Ascending aorta (tissue), 2 donors: ENCODE results near the gene SPIRE2. TPM values are rescaled to one million over a fixed set of nuclear protein-coding genes. Genes with fewer than 3 reads are reported as not detected.
A peak's percentile ranks its signal among the peaks of the same experiment; 100 is the strongest.
"Not testable (repeated sequence)": the region's sequence is repeated elsewhere in the genome, so short reads cannot be mapped to it uniquely, and the experiment has no call there.

Source experiments
- DNase-seq, 2 donors: peaks; one replicate each; pipeline ENCODE4 v3.0.0-alpha.2; 2019; ENCODE audit warnings: low spot score in 2 of 2
- H3K27ac ChIP-seq, 2 donors: fragments of 200-600 bp; sonication (generic); one replicate each; pipeline ENCODE4 v1.5.1; 2016 to 2017; ENCODE audit warnings: mild to moderate bottlenecking in 1 of 2
- H3K27me3 ChIP-seq: fragments of 200-600 bp; sonication (generic); one replicate; pipeline ENCODE4 v1.5.1; 2017
- H3K36me3 ChIP-seq, 2 donors: fragments of 200-600 bp; sonication (generic); one replicate each; pipeline ENCODE4 v1.5.1; 2016
- H3K4me1 ChIP-seq, 2 donors: fragments of 200-600 bp; sonication (generic); one replicate each; pipeline ENCODE4 v1.5.1; 2016 to 2017; ENCODE audit warnings: mild to moderate bottlenecking in 1 of 2
- H3K4me3 ChIP-seq, 2 donors: fragments of 200-600 bp; sonication (generic); one replicate each; pipeline ENCODE4 v1.5.1; 2016 to 2017; ENCODE audit warnings: mild to moderate bottlenecking in 1 of 2
- H3K9me3 ChIP-seq, 2 donors: fragments of 200-600 bp; sonication (generic); one replicate each; pipeline ENCODE4 v1.5.1; 2016
- CTCF ChIP-seq, 3 experiments: fragments of 200-600 bp in 2 of 3; fragments of 450-650 bp in 1 of 3; sonication (generic) in 2 of 3; IDR thresholded peaks; one replicate each; pipeline ENCODE4 v1.5.1; 2016 to 2019; ENCODE audit warnings: antibody characterized with exemption in 3 of 3, mild to moderate bottlenecking in 1 of 3, moderate library complexity in 1 of 3
- intact Hi-C: fragments of 100-400 bp; cut with DNase I; formaldehyde crosslinking; loops from one replicate; pipeline ENCODE4 v1.15.1; 2023
- total RNA-seq: library from RNA; depleted of rRNA; stranded (reverse); fragments of >200 nt; gene quantifications from one replicate; pipeline ENCODE4 v1.1.0, GENCODE V29; 2016

SPIRE2 gene
- total RNA-seq, result not detected

- H3K27me3 ChIP-seq, result no peaks in the 10 kb centered on the region
- intact Hi-C loops, result no loop called here
- no peaks in the 10 kb centered on the region for H3K36me3 ChIP-seq
- H3K4me1 ChIP-seq, result peaks cover 5 to 8% of the 10 kb centered on the region in 2 donors
- no peak for TF ChIP-seq CTCF (IDR thresholded peaks at IDR 0.05)
- H3K27ac ChIP-seq, result peak within 1 kb of the TSS in 1 of 2 donors; percentile 37
- no peaks in the 10 kb centered on the region for H3K9me3 ChIP-seq
- DNase-seq, result no peak
- peak within 1 kb of the TSS; percentile 45 to 76 for H3K4me3 ChIP-seq
Measured at GRCh38 chr16:89828199-89828869, at the start of gene SPIRE2. SPIRE2 (plus strand) TSS chr16:89828475; CDS start chr16:89828551, 76 bp downstream.

- Histone ChIP-seq H3K4me3 (no peak overlapping the region), H3K27ac (no peak overlapping the region), H3K9me3 (no peaks in the 10 kb centered on the region), H3K4me1 (no peaks in the 10 kb centered on the region), H3K27me3 (no peaks in the 10 kb centered on the region), H3K36me3 (no peaks in the 10 kb centered on the region)
- intact Hi-C loops, result no loop called here
- no peak for TF ChIP-seq CTCF (IDR thresholded peaks at IDR 0.05)
- DNase-seq, result no peak
Measured at GRCh38 chr16:89779231-89779908, 48.9 kb upstream of the SPIRE2 start.

GRCh38 chr16:89779909-89780305, 48.4 kb upstream of the SPIRE2 start:
- no peak for DNase-seq
- no peaks in the 10 kb centered on the region for H3K9me3 ChIP-seq
- H3K27ac ChIP-seq, result no peak overlapping the region
- H3K27me3 ChIP-seq, result no peaks in the 10 kb centered on the region
- no peaks in the 10 kb centered on the region for H3K36me3 ChIP-seq
- no peak overlapping the region for H3K4me3 ChIP-seq
- TF ChIP-seq CTCF (IDR thresholded peaks at IDR 0.05), result no peak
- H3K4me1 ChIP-seq, result no peaks in the 10 kb centered on the region
- intact Hi-C loops, result no loop called here

GRCh38 chr16:89782489-89782888, 45.8 kb upstream of the SPIRE2 start:
- no peak for DNase-seq
- no peaks in the 10 kb centered on the region for H3K27me3 ChIP-seq
- H3K27ac ChIP-seq, result no peak overlapping the region
- no peaks in the 10 kb centered on the region for H3K9me3 ChIP-seq
- H3K4me1 ChIP-seq, result no peaks in the 10 kb centered on the region
- TF ChIP-seq CTCF (IDR thresholded peaks at IDR 0.05), result no peak
- no peak overlapping the region for H3K4me3 ChIP-seq
- intact Hi-C loops, result no loop called here
- no peaks in the 10 kb centered on the region for H3K36me3 ChIP-seq

- H3K4me1 ChIP-seq, intact Hi-C loops, H3K9me3 ChIP-seq, H3K27ac ChIP-seq, DNase-seq, H3K27me3 ChIP-seq, H3K4me3 ChIP-seq, H3K36me3 ChIP-seq: not testable (repeated sequence)
Measured at GRCh38 chr16:89783952-89784351, 44.3 kb upstream of the SPIRE2 start.

GRCh38 chr16:89784406-89784805, 43.9 kb upstream of the SPIRE2 start:
- intact Hi-C loops, result no loop called here
- DNase-seq, result no peak
- Histone ChIP-seq H3K4me1 (no peaks in the 10 kb centered on the region), H3K36me3 (no peaks in the 10 kb centered on the region), H3K27ac (no peak overlapping the region), H3K4me3 (no peak overlapping the region), H3K9me3 (no peaks in the 10 kb centered on the region), H3K27me3 (no peaks in the 10 kb centered on the region)
- TF ChIP-seq CTCF (IDR thresholded peaks at IDR 0.05), result no peak
